IMR-90 (cell line): ENCODE measurements around the gene UPK3A. TPM values are rescaled to one million over a fixed set of nuclear protein-coding genes. Genes with fewer than 3 reads are reported as not detected.

ENCODE experiments used
- ATAC-seq: fragments of 200-7000 bp; cut with Tn5 transposase; 2 replicates; pipeline ENCODE4 v1.9.1; 2020; ENCODE audit warnings: low read depth, mild to moderate bottlenecking, moderate library complexity
- BruUV-seq: library from RNA; stranded (reverse); fragments of 400-500 nt; replicated peaks from 2 replicates; lab custom pipeline; 2021; lab: Mats Ljungman, UMichigan
- CTCF ChIA-PET: fragments of 300-600 bp; formaldehyde crosslinking; extraction: SDS; loops from one replicate; lab custom pipeline; 2021; ENCODE audit warnings: antibody characterized with exemption; lab: Yijun Ruan, JAX
- POLR2A ChIA-PET: fragments of 300-600 bp; sonication (Branson Sonifier 250); formaldehyde crosslinking; loops from one replicate; lab custom pipeline; 2022; ENCODE audit warnings: antibody characterized with exemption; ENCODE audit not compliant: unreplicated experiment; lab: Charles Lee
- DNase-seq: peaks from one replicate; pipeline ENCODE4 v3.0.0; 2013
- H2AFZ ChIP-seq: replicated peaks from 2 replicates; pipeline ENCODE3; 2013; ENCODE audit warnings: low read length, mild to moderate bottlenecking; ENCODE audit not compliant: poor library complexity
- H2AK5ac ChIP-seq: 2 replicates; pipeline ENCODE4 v1.6.1; 2013; ENCODE audit warnings: low read depth, low read length, inconsistent platforms
- H2AK9ac ChIP-seq: replicated peaks from 2 replicates; pipeline ENCODE3; 2013; ENCODE audit warnings: mild to moderate bottlenecking, low read depth, low read length, moderate library complexity; ENCODE audit not compliant: poor library complexity
- H2BK120ac ChIP-seq: 2 replicates; pipeline ENCODE4 v1.6.1; 2013; ENCODE audit warnings: low read depth, low read length, inconsistent platforms
- H2BK15ac ChIP-seq: 3 replicates; pipeline ENCODE4 v1.6.1; 2013; ENCODE audit warnings: low read depth, low read length, inconsistent platforms
- H2BK20ac ChIP-seq: 2 replicates; pipeline ENCODE4 v1.6.1; 2013; ENCODE audit warnings: low read depth, mild to moderate bottlenecking, inconsistent platforms, low read length, moderate library complexity
- H2BK5ac ChIP-seq: 2 replicates; pipeline ENCODE4 v1.6.1; 2013; ENCODE audit warnings: mild to moderate bottlenecking, low read depth, low read length, inconsistent platforms; ENCODE audit not compliant: poor library complexity, severe bottlenecking
- H3K14ac ChIP-seq: replicated peaks from 2 replicates; pipeline ENCODE4 v1.6.1; 2013; ENCODE audit warnings: low read depth, low read length, inconsistent platforms
- H3K18ac ChIP-seq: 2 replicates; pipeline ENCODE4 v1.6.1; 2013; ENCODE audit warnings: low read depth, low read length, control low read depth
- H3K23ac ChIP-seq: 2 replicates; pipeline ENCODE4 v1.6.1; 2013; ENCODE audit warnings: low read depth, low read length, inconsistent platforms
- H3K27ac ChIP-seq: 2 replicates; pipeline ENCODE4 v1.5.1; 2013; ENCODE audit warnings: mild to moderate bottlenecking, control low read depth, low read length; ENCODE audit not compliant: insufficient read depth
- H3K27me3 ChIP-seq: 2 replicates; pipeline ENCODE4 v1.6.1; 2013; ENCODE audit warnings: low read length; ENCODE audit not compliant: control insufficient read depth, insufficient read depth
- H3K36me3 ChIP-seq: 2 replicates; pipeline ENCODE4 v1.6.1; 2013; ENCODE audit warnings: low read length, mixed read lengths; ENCODE audit not compliant: control insufficient read depth, insufficient read depth
- H3K4ac ChIP-seq: 2 replicates; pipeline ENCODE4 v1.6.1; 2013; ENCODE audit warnings: low read depth, low read length, inconsistent platforms
- H3K4me1 ChIP-seq: 2 replicates; pipeline ENCODE4 v1.6.1; 2013; ENCODE audit warnings: low read length, mixed read lengths; ENCODE audit not compliant: control insufficient read depth, insufficient read depth
- H3K4me2 ChIP-seq: 2 replicates; pipeline ENCODE4 v1.6.1; 2013; ENCODE audit warnings: low read depth, mild to moderate bottlenecking, control low read depth, low read length, moderate library complexity
- H3K4me3 ChIP-seq: 2 replicates; pipeline ENCODE4 v1.5.1; 2013; ENCODE audit warnings: low read depth, mild to moderate bottlenecking, control low read depth, low read length, moderate library complexity; ENCODE audit not compliant: insufficient read depth
- H3K56ac ChIP-seq: 2 replicates; pipeline ENCODE4 v1.6.1; 2013; ENCODE audit warnings: low read length, inconsistent platforms; ENCODE audit not compliant: insufficient read depth; ENCODE audit errors: extremely low read depth
- H3K79me1 ChIP-seq, 2 experiments: 2 replicates each; pipeline ENCODE4 v1.6.1; 2013; ENCODE audit warnings: low read length in 2 of 2, inconsistent platforms in 1 of 2, low read depth in 1 of 2
- H3K9ac ChIP-seq: 2 replicates; pipeline ENCODE4 v1.6.1; 2013; ENCODE audit warnings: low read depth, low read length, control low read depth
- H3K9me1 ChIP-seq: 2 replicates; pipeline ENCODE4 v1.6.1; 2013; ENCODE audit warnings: low read length, inconsistent platforms; ENCODE audit not compliant: insufficient read depth
- H3K9me3 ChIP-seq: 2 replicates; pipeline ENCODE4 v1.6.1; 2013; ENCODE audit warnings: low read length; ENCODE audit not compliant: control insufficient read depth, insufficient read depth
- H4K20me1 ChIP-seq: 2 replicates; pipeline ENCODE4 v1.6.1; 2013; ENCODE audit warnings: low read length, inconsistent platforms; ENCODE audit not compliant: insufficient read depth
- H4K5ac ChIP-seq: 2 replicates; pipeline ENCODE4 v1.6.1; 2013; ENCODE audit warnings: mild to moderate bottlenecking, low read depth, low read length, control low read depth
- H4K8ac ChIP-seq, 2 experiments: 2 replicates each; pipeline ENCODE4 v1.6.1; 2013; ENCODE audit warnings: low read depth in 2 of 2, low read length in 2 of 2, control low read depth in 1 of 2, inconsistent platforms in 1 of 2
- H4K91ac ChIP-seq: 2 replicates; pipeline ENCODE4 v1.6.1; 2013; ENCODE audit warnings: low read depth, low read length, inconsistent platforms; ENCODE audit not compliant: insufficient read depth
- BHLHE40 ChIP-seq: fragments of 150-350 bp; IDR thresholded peaks from 2 replicates; pipeline ENCODE4 v1.6.1; 2016; ENCODE audit warnings: mild to moderate bottlenecking, low read depth, low read length
- CHD1 ChIP-seq: IDR thresholded peaks from 2 replicates; pipeline ENCODE4 v1.6.1; 2012; ENCODE audit warnings: low read depth, low read length, improper control_type of control experiment
- RFX5 ChIP-seq: IDR thresholded peaks from 2 replicates; pipeline ENCODE4 v1.8.0; 2012; ENCODE audit warnings: low read depth, mild to moderate bottlenecking, low read length, moderate library complexity
- SMC3 ChIP-seq: fragments of 150-350 bp; IDR thresholded peaks from 2 replicates; pipeline ENCODE4 v1.6.1; 2016; ENCODE audit warnings: low read depth, mild to moderate bottlenecking, antibody characterized with exemption, low read length, moderate library complexity
- WGBS, 2 experiments: methylation state at CpG; one replicate each; pipeline versions ENCODE4 v1.1.5 to v1.1.7; 2013; ENCODE audit warnings: missing lambda C conversion rate in 2 of 2; ENCODE audit not compliant: insufficient read length in 1 of 2; ENCODE audit errors: extremely low coverage in 2 of 2; 5-methylcytosine and 5-hydroxymethylcytosine counted together
- dilution Hi-C: fragments of 300-500 bp; cut with HindIII; formaldehyde crosslinking; loops from one replicate; pipeline ENCODE4 v1.14.3; 2018; ENCODE audit warnings: low sequenced_read_pairs; ENCODE audit not compliant: unreplicated experiment
- in situ Hi-C: fragments of 300-500 bp; cut with MboI; formaldehyde crosslinking; loops from 3 replicates; pipeline ENCODE4 v1.14.3; 2019; ENCODE audit warnings: low sequenced_read_pairs, inconsistent platforms, mixed read lengths
- intact Hi-C: fragments of 100-400 bp; cut with micrococcal nuclease; formaldehyde crosslinking; loops from 2 replicates; pipeline ENCODE4 v1.10.0; 2022
- polyA plus RNA-seq, 3 experiments: library from polyadenylated mRNA; depleted of rRNA; stranded (reverse); fragments of >200 nt; gene quantifications; 2 replicates each; pipeline ENCODE4 v1.2.3, GENCODE V29; 2012; ENCODE audit warnings: low replicate concordance in 1 of 3
- total RNA-seq: library from RNA; depleted of rRNA; stranded (reverse); fragments of >200 nt; gene quantifications from 2 replicates; pipeline ENCODE4 v1.2.3, GENCODE V29; 2012
- TF ChIP-seq, protein P1 (sequence below): fragments of 150-350 bp; IDR thresholded peaks from 2 replicates; pipeline ENCODE4 v1.6.1; 2016; ENCODE audit warnings: low read depth, mild to moderate bottlenecking, low read length, moderate library complexity, borderline replicate concordance

The UPK3A gene
- total and polyA plus RNA-seq, 2 of the 4 experiments (the other 2 are of a cell fraction), result not detected

DNA sequence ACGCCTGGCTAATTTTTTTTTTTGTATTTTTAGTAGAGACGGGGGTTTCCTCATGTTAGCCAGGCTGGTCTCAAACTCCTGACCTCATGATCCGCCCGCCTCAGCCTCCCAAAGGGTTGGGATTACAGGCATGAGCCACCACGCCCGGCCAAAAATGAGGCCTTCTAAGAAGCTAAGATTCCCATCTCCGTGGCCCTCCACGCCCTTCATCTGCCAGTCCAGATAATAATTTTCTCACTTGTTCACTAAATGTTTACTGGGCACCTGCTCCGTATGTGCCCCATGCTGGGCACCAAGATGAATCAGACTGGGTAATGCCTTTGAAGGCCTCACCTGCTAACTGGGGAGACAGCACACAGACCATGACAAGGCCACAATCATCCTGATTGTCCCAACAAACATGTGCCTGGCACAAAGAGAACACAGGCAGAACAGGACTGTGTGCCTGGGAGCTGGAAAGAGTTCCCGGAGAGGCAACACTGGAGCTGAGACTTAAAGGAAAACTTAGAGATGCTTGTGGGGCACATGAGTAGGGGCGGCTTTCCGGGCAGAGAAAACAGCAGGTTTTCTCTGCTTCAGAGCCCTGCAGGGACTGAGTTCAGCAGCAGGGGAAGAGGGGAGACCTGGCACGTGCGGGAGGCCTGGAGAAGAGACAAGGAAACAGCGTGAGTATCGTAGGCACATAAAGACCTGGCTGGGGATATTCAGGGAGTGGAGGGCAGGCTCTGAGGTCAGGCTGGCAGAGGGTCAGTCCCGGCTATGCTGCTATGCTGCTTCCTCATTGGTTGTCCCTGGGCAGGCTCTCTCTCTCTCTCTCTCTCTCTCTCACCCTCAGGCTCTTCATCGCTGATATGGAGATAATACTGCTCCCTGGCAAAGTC is 46.4 kb upstream of the UPK3A start:
- Histone ChIP-seq H2BK20ac (no peak overlapping the region), H2AK5ac (no peak overlapping the region), H3K14ac (no peak overlapping the region), H3K9ac (no peak overlapping the region), H4K20me1 (peaks cover 64% of the 10 kb centered on the region), H3K27ac (no peak overlapping the region), H3K9me3 (no peaks in the 10 kb centered on the region), H4K5ac (no peak overlapping the region), H2AFZ (no peak overlapping the region), H3K9me1 (peaks cover 8% of the 10 kb centered on the region; the same call in 1 of the 2 replicates), H3K27me3 (no peaks in the 10 kb centered on the region), H2AK9ac (peak overlapping the region; percentile 46), H3K18ac (no peak overlapping the region), H3K4ac (no peak overlapping the region), H3K4me2 (no peak overlapping the region), H2BK120ac (no peak overlapping the region), H4K91ac (no peak overlapping the region), H2BK5ac (no peak overlapping the region), H3K79me1 (peaks cover 24 to 52% of the 10 kb centered on the region in 2 experiments), H2BK15ac (no peak overlapping the region), H3K23ac (0 out of 2 replicates have a peak overlapping the region, but pooled peaks have one; percentile 26), H3K4me3 (no peak overlapping the region), H3K36me3 (peaks cover 6% of the 10 kb centered on the region; the same call in 1 of the 2 replicates), H3K56ac (no peak overlapping the region), H4K8ac (no peak overlapping the region), H3K4me1 (peaks cover 3% of the 10 kb centered on the region; the same call in 1 of the 2 replicates)
- dilution Hi-C loops, result no loop called here
- DNase-seq (no peak), ATAC-seq (no peak)
- in situ Hi-C loops, result no loop called here
- POLR2A ChIA-PET, result no interaction called here
- CTCF ChIA-PET, result interaction anchor here (0.6 kb wide), 1 partner anchor 873 kb away, joined by 3 read pairs; no protein-coding TSS in a partner anchor
- intact Hi-C loops, result no loop called here
- no TSS peak for BruUV-seq
- TF ChIP-seq SMC3, result no peak
- TF ChIP-seq BHLHE40, result no peak
- no peak for TF ChIP-seq CHD1
- TF ChIP-seq, protein P1, sequence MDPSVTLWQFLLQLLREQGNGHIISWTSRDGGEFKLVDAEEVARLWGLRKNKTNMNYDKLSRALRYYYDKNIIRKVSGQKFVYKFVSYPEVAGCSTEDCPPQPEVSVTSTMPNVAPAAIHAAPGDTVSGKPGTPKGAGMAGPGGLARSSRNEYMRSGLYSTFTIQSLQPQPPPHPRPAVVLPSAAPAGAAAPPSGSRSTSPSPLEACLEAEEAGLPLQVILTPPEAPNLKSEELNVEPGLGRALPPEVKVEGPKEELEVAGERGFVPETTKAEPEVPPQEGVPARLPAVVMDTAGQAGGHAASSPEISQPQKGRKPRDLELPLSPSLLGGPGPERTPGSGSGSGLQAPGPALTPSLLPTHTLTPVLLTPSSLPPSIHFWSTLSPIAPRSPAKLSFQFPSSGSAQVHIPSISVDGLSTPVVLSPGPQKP, result no peak
- TF ChIP-seq RFX5, result no peak
- 92% methylated on average over 6 of the region's 18 CpGs; no CpG with 5 or more reads in 1 of the 2 experiments for WGBS, 2 experiments
